Right kidney (tissue), 1 donor: Measurements from ENCODE around the gene CHPF2.

Experiments
- DNase-seq: peaks from one replicate; pipeline ENCODE4 v3.0.0-alpha.2; 2016

The CHPF2 gene

GRCh38 chr7:151246102-151246850 is 14.0 kb downstream of the CHPF2 start:
- DNase-seq = peak; percentile 32

- peak; percentile 33 for DNase-seq
Observed at GRCh38 chr7:151246851-151247580, 14.7 kb downstream of the CHPF2 start.

GRCh38 chr7:151247611-151248345 is 15.5 kb downstream of the CHPF2 start:
- DNase-seq = peak; percentile 49

GRCh38 chr7:151248346-151249033 is 16.2 kb downstream of the CHPF2 start, which contains the start of gene SMARCD3:
Gene SMARCD3 (minus strand): TSS chr7:151248694. CDS start chr7:151248562, 132 bp downstream.
- peak; percentile 90 for DNase-seq

- peak; percentile 85 for DNase-seq
Observed at GRCh38 chr7:151249034-151249731, 16.9 kb downstream of the CHPF2 start.

- DNase-seq = peak; percentile 39
Observed at GRCh38 chr7:151249732-151250072, 17.4 kb downstream of the CHPF2 start.

- DNase-seq = no peak
Observed at GRCh38 chr7:151250181-151251132, 18.2 kb downstream of the CHPF2 start.

GRCh38 chr7:151251328-151251688 is 19.0 kb downstream of the CHPF2 start:
- peak; percentile 89 for DNase-seq

GRCh38 chr7:151251689-151252560 is 19.6 kb downstream of the CHPF2 start:
- DNase-seq = peak; percentile 93

GRCh38 chr7:151252561-151252835 is 20.2 kb downstream of the CHPF2 start:
- no peak for DNase-seq

- DNase-seq = peak; percentile 58
Observed at GRCh38 chr7:151252961-151253711, 20.9 kb downstream of the CHPF2 start.

- no peak for DNase-seq
Observed at GRCh38 chr7:151254316-151254715, 22.0 kb downstream of the CHPF2 start.

GRCh38 chr7:151254851-151255250 is 22.6 kb downstream of the CHPF2 start:
- DNase-seq = no peak

- no peak for DNase-seq
Observed at GRCh38 chr7:151255390-151255789, 23.1 kb downstream of the CHPF2 start.

- DNase-seq = no peak
Observed at GRCh38 chr7:151256410-151257045, 24.2 kb downstream of the CHPF2 start.

- DNase-seq = no peak
Observed at GRCh38 chr7:151257990-151258389, 25.7 kb downstream of the CHPF2 start.

- DNase-seq = no peak
Observed at GRCh38 chr7:151260471-151260870, 28.2 kb downstream of the CHPF2 start.

GRCh38 chr7:151260883-151261282 is 28.6 kb downstream of the CHPF2 start:
- DNase-seq = no peak

- DNase-seq = no peak
Observed at GRCh38 chr7:151261529-151261928, 29.2 kb downstream of the CHPF2 start.
